GM12878 (cell line): Measurements from ENCODE around the gene SLITRK4. TPM values are rescaled to one million over a fixed set of nuclear protein-coding genes. Genes with fewer than 3 reads are reported as not detected.
A peak's percentile ranks its signal among the peaks of the same experiment; 100 is the strongest.

Experiments used
- ATAC-seq: fragments of 200-7000 bp; cut with Tn5 transposase; 3 replicates; pipeline ENCODE4 v1.9.1; 2020; ENCODE audit warnings: mild to moderate bottlenecking, moderate library complexity
- BruUV-seq: library from RNA; stranded (reverse); fragments of 400-500 nt; replicated peaks from 2 replicates; lab custom pipeline; 2021; lab: Mats Ljungman, UMichigan
- CTCF ChIA-PET: fragments of 300-600 bp; sonication (Branson Sonifier 250); formaldehyde crosslinking; extraction: SDS; loops from one replicate; lab custom pipeline; 2021; ENCODE audit warnings: inconsistent platforms; lab: Yijun Ruan, JAX
- POLR2A ChIA-PET: fragments of 350-600 bp; formaldehyde crosslinking; extraction: SDS; loops from one replicate; lab custom pipeline; 2021; ENCODE audit warnings: inconsistent platforms; lab: Charles Lee
- RAD21 ChIA-PET: fragments of 300-600 bp; sonication (Branson Sonifier 250); formaldehyde crosslinking; loops from one replicate; lab custom pipeline; 2023; ENCODE audit warnings: antibody characterized with exemption; ENCODE audit not compliant: unreplicated experiment; lab: Charles Lee
- SMC1A ChIA-PET: fragments of 300-600 bp; sonication (Branson Sonifier 250); formaldehyde crosslinking; loops from one replicate; lab custom pipeline; 2023; ENCODE audit not compliant: unreplicated experiment, uncharacterized antibody; lab: Charles Lee
- DNase-seq: peaks from one replicate; pipeline ENCODE4 v3.0.0-alpha.2; 2011; ENCODE audit warnings: low read depth, low spot score
- FAIRE-seq: peaks from 3 replicates; lab custom pipeline; 2011; peaks lifted over from hg19 to GRCh38; lab: Jason Lieb, UNC
- H2AFZ ChIP-seq: 2 replicates; pipeline ENCODE4 v1.6.0; 2011; ENCODE audit warnings: low read depth, low read length, control low read depth; ENCODE audit not compliant: control insufficient read depth
- H3K27ac ChIP-seq: 2 replicates; pipeline ENCODE4 v1.5.1; 2011; ENCODE audit warnings: control low read depth; ENCODE audit not compliant: control insufficient read depth, insufficient read depth
- H3K27me3 ChIP-seq, 2 experiments: replicated peaks in 1 of 2; 2 replicates each; pipeline versions ENCODE4 v1.6.0 to v1.6.1; 2011; ENCODE audit warnings: low read length in 1 of 2; ENCODE audit not compliant: control insufficient read depth in 2 of 2, insufficient read depth in 2 of 2
- H3K36me3 ChIP-seq, 2 experiments: 2 replicates each; pipeline ENCODE4 v1.5.1; 2011; ENCODE audit warnings: low read length in 1 of 2; ENCODE audit not compliant: control insufficient read depth in 2 of 2, insufficient read depth in 2 of 2
- H3K4me1 ChIP-seq: 2 replicates; pipeline ENCODE4 v1.6.1; 2011; ENCODE audit warnings: mild to moderate bottlenecking, low read length, moderate library complexity, mixed read lengths; ENCODE audit not compliant: control insufficient read depth, insufficient read depth
- H3K4me2 ChIP-seq: 2 replicates; pipeline ENCODE4 v1.6.0; 2011; ENCODE audit warnings: control low read depth; ENCODE audit not compliant: control insufficient read depth, insufficient read depth
- H3K4me3 ChIP-seq: fragments of 200-600 bp; sonication (generic); 2 replicates; pipeline ENCODE4 v1.5.1; 2016
- H3K79me2 ChIP-seq: 2 replicates; pipeline ENCODE4 v1.6.0; 2011; ENCODE audit warnings: low read length; ENCODE audit not compliant: control insufficient read depth, insufficient read depth
- H3K9ac ChIP-seq: 2 replicates; pipeline ENCODE4 v1.8.0; 2011; ENCODE audit warnings: low read length, control low read depth, mixed read lengths; ENCODE audit not compliant: control insufficient read depth, insufficient read depth
- H3K9me3 ChIP-seq: replicated peaks from 3 replicates; pipeline ENCODE4 v1.5.1; 2011; ENCODE audit warnings: mild to moderate bottlenecking, low read length; ENCODE audit not compliant: control insufficient read depth, insufficient read depth
- H4K20me1 ChIP-seq: 2 replicates; pipeline ENCODE4 v1.6.0; 2011; ENCODE audit not compliant: control insufficient read depth, insufficient read depth
- CREM ChIP-seq: IDR thresholded peaks from 2 replicates; pipeline ENCODE4 v1.6.1; 2014; ENCODE audit warnings: antibody characterized with exemption, low read depth
- CTCF ChIP-seq, 3 experiments: IDR thresholded peaks in 2 of 3; conservative IDR thresholded peaks in 1 of 3; 2 replicates each; pipeline ENCODE4 v1.5.1; 2011; ENCODE audit warnings: low read depth in 3 of 3, low read length in 3 of 3, mild to moderate bottlenecking in 3 of 3, control low read depth in 2 of 3, moderate library complexity in 2 of 3, inconsistent platforms in 1 of 3, mixed read lengths in 1 of 3; ENCODE audit not compliant: control insufficient read depth in 2 of 3, insufficient read depth in 1 of 3; ENCODE audit errors: extremely low read depth in 1 of 3
- MLLT1 ChIP-seq: fragments of 450-650 bp; IDR thresholded peaks from 2 replicates; pipeline ENCODE4 v1.6.1; 2016; ENCODE audit warnings: mild to moderate bottlenecking
- NR2F1 ChIP-seq: fragments of 450-650 bp; conservative IDR thresholded peaks from 2 replicates; pipeline ENCODE4 v1.6.1; 2017; ENCODE audit warnings: mild to moderate bottlenecking
- RAD21 ChIP-seq: IDR thresholded peaks from 2 replicates; pipeline ENCODE4 v1.6.1; 2011; ENCODE audit warnings: mild to moderate bottlenecking, low read depth, low read length, moderate library complexity; ENCODE audit not compliant: insufficient read depth
- SMC3 ChIP-seq: IDR thresholded peaks from 2 replicates; pipeline ENCODE4 v1.6.1; 2011; ENCODE audit warnings: low read length, improper control_type of control experiment, borderline replicate concordance
- SREBF1 ChIP-seq: IDR thresholded peaks from 2 replicates; pipeline ENCODE4 v1.6.1; 2012; ENCODE audit warnings: mild to moderate bottlenecking, low read length
- WGBS: methylation state at CpG from one replicate; pipeline ENCODE4 v1.1.6; 2016; ENCODE audit warnings: low lambda C conversion rate; ENCODE audit not compliant: insufficient replicate concordance, insufficient coverage; ENCODE audit errors: missing lambda C conversion rate; 5-methylcytosine and 5-hydroxymethylcytosine counted together
- in situ Hi-C: fragments of 300-500 bp; cut with MboI; formaldehyde crosslinking; loops from 9 replicates; pipeline ENCODE4 v1.14.3; 2018; ENCODE audit warnings: mixed read lengths
- intact Hi-C: fragments of 100-400 bp; cut with micrococcal nuclease; formaldehyde crosslinking; loops from one replicate; pipeline ENCODE4 v1.14.2; 2022; ENCODE audit not compliant: unreplicated experiment
- polyA plus RNA-seq, 11 experiments: library from polyadenylated mRNA; depleted of rRNA in 4 of 11; unstranded in 6 of 11; stranded (reverse) in 5 of 11; fragments of >200 nt; fragmentation: Nextera tagmentation in 4 of 11; fragmentation: Illumina TruSeq in 1 of 11; extraction: Ambion mirVana in 4 of 11; extraction: Trizol in 1 of 11; gene quantifications; 1 replicate in 1 of 11; 2 replicates in 10 of 11; pipeline versions ENCODE4 v1.2.1 to v1.2.3, GENCODE V29; 2011 to 2016; ENCODE audit warnings: inconsistent platforms in 2 of 11, missing spikeins in 2 of 11, low read depth in 1 of 11
- total RNA-seq, 4 experiments: library from RNA; depleted of rRNA in 3 of 4; stranded (reverse); fragments of >200 nt in 3 of 4; fragmentation: Illumina TruSeq in 1 of 4; extraction: Trizol in 1 of 4; gene quantifications; 2 replicates each; pipeline versions ENCODE4 v1.2.1 to v1.2.3, GENCODE V29; 2013 to 2021

The SLITRK4 gene
- total and polyA plus RNA-seq, 10 of the 15 experiments (the other 5 are each of a cell fraction or from before 2014, with no cell fraction given): 0.45 to 1.1 (median 0.66) TPM

- DNase-seq (no peak), FAIRE-seq (no peak), ATAC-seq (no peak)
- Histone ChIP-seq H2AFZ (no peak overlapping the region), H3K4me3 (no peak overlapping the region), H3K4me1 (no peaks in the 10 kb centered on the region), H4K20me1 (no peaks in the 10 kb centered on the region), H3K4me2 (no peak overlapping the region), H3K36me3 (no peaks in the 10 kb centered on the region), H3K9ac (no peak overlapping the region), H3K79me2 (no peaks in the 10 kb centered on the region), H3K27ac (no peak overlapping the region), H3K27me3 (no peaks in the 10 kb centered on the region), H3K9me3 (no peaks in the 10 kb centered on the region)
- CTCF ChIA-PET: interaction anchor here (0.6 to 1.2 kb wide), 4 partner anchors 9 to 320 kb away, joined by 3 to 4 read pairs (median 3); no protein-coding TSS in a partner anchor
- POLR2A ChIA-PET: no interaction called here
- BruUV-seq: no TSS peak
- SMC1A ChIA-PET: no interaction called here
- RAD21 ChIA-PET: interaction anchor here (0.7 kb wide), 1 partner anchor 136 kb away, joined by 3 read pairs; no protein-coding TSS in a partner anchor
- 42% methylated on average over 5 of the region's 5 CpGs for WGBS
- peak in 2 of 3 experiments; percentile 2 to 13; a peak in 1 of 6 replicates for TF ChIP-seq CTCF (IDR thresholded peaks at IDR 0.05 in 2 of 3, conservative IDR thresholded peaks at IDR 0.05 in 1 of 3; ENCODE audit: control insufficient read depth in 2 of 3, extremely low read depth in 1 of 3, insufficient read depth in 1 of 3, low read depth in 3 of 3, low read length in 3 of 3)
- no peak for TF ChIP-seq NR2F1
- TF ChIP-seq CREM: no peak
- intact Hi-C loops (no loop called here), in situ Hi-C loops (loop anchor here (5.0 kb wide), 1 partner anchor 1523 kb away; no protein-coding TSS in a partner anchor)
These were observed 33.5 kb upstream of the SLITRK4 start for GRCh38 chrX:143669395-143669794.

GRCh38 chrX:143664302-143664701, 28.4 kb upstream of the SLITRK4 start:
- WGBS: 33% methylated on average over 5 of the region's 5 CpGs
- H2AFZ ChIP-seq: no peak overlapping the region
- DNase-seq (no peak), FAIRE-seq (no peak), ATAC-seq (peak; percentile 53; the same call in 2 of the 3 replicates)
- in situ Hi-C loops (no loop called here), intact Hi-C loops (loop anchor here (5.0 kb wide), 1 partner anchor 1528 kb away; no protein-coding TSS in a partner anchor)
- CTCF ChIA-PET: interaction anchor here (0.5 to 1.7 kb wide), 6 partner anchors 11 to 611 kb away, joined by 3 to 6 read pairs (median 3); no protein-coding TSS in a partner anchor
- H3K4me2 ChIP-seq: no peak overlapping the region
- H3K36me3 ChIP-seq: no peaks in the 10 kb centered on the region
- TF ChIP-seq MLLT1 (no peak), SREBF1 (no peak), CTCF (IDR thresholded peaks at IDR 0.05 in 2 of 3, conservative IDR thresholded peaks at IDR 0.05 in 1 of 3; ENCODE audit: control insufficient read depth in 2 of 3, extremely low read depth in 1 of 3, insufficient read depth in 1 of 3, low read depth in 3 of 3, low read length in 3 of 3) (peak; percentile 41 to 52 (median 42); a peak in 5 of 6 replicates), RAD21 (peak; percentile 46), SMC3 (peak; percentile 38; the same call in 1 of the 2 replicates)
- H3K4me3 ChIP-seq: no peak overlapping the region
- H3K4me1 ChIP-seq: no peaks in the 10 kb centered on the region
- no peak overlapping the region for H3K27ac ChIP-seq
- RAD21 ChIA-PET: no interaction called here
- no peaks in the 10 kb centered on the region for H4K20me1 ChIP-seq
- no peaks in the 10 kb centered on the region for H3K79me2 ChIP-seq
- SMC1A ChIA-PET: interaction anchor here (0.9 to 1.3 kb wide), 2 partner anchors 12 to 17 kb away, joined by 3 to 5 read pairs; no protein-coding TSS in a partner anchor
- no peak overlapping the region for H3K9ac ChIP-seq
- H3K9me3 ChIP-seq: no peaks in the 10 kb centered on the region
- no TSS peak for BruUV-seq
- H3K27me3 ChIP-seq: no peaks in the 10 kb centered on the region
- POLR2A ChIA-PET: no interaction called here
